ENCODE measurements around the gene CD86. TPM values are rescaled to one million over a fixed set of nuclear protein-coding genes. Genes with fewer than 3 reads are reported as not detected.
"Not testable (repeated sequence)": the region's sequence is repeated elsewhere in the genome, so short reads cannot be mapped to it uniquely, and the experiment has no call there.

The CD86 gene
- total and polyA plus RNA-seq, 8 donors: 1.6 to 17.6 (median 2.8) TPM

DNA sequence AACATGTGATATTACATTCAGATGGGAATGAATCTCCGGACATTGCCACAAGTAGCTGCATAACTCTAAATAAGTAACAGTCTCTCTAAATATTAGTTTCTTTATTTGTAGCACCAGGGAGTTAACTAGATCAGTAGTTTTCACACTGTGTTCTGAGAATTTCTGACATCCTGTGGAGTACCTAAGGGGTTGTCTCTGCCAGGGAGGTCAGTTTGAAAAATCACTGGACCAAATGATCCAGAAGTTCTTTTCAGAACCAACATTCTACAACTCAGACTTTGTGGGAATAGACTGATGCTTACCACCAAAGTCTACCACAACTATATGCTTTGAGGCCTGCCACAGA is 24.1 kb upstream of the CD86 start:
- ATAC-seq (no peak), DNase-seq (no peak)

GRCh38 chr3:122032531-122032930 is 22.6 kb upstream of the CD86 start:
- no peak for ATAC-seq
- H3K27me3 ChIP-seq: no peaks in the 10 kb centered on the region
- DNase-seq: no peak
- intact Hi-C loops (cut with DNase I): no loop called here
- H3K27ac ChIP-seq: no peak overlapping the region
- no peak overlapping the region for H3K4me3 ChIP-seq
- peaks cover 0 to 18% of the 10 kb centered on the region in 2 donors for H3K9me3 ChIP-seq
- no peaks in the 10 kb centered on the region for H3K36me3 ChIP-seq
- H3K4me1 ChIP-seq: no peaks in the 10 kb centered on the region
- no peak for TF ChIP-seq CTCF (IDR thresholded peaks at IDR 0.05)

More for the DNA sequence above, 24.1 kb upstream of the CD86 start:
- no peaks in the 10 kb centered on the region for H3K36me3 ChIP-seq
- peaks cover 0 to 4% of the 10 kb centered on the region in 2 donors for H3K9me3 ChIP-seq
- intact Hi-C loops (cut with DNase I): no loop called here
- H3K4me3 ChIP-seq: no peak overlapping the region
- H3K27me3 ChIP-seq: no peaks in the 10 kb centered on the region
- TF ChIP-seq CTCF (IDR thresholded peaks at IDR 0.05): no peak
- H3K4me1 ChIP-seq: no peaks in the 10 kb centered on the region
- no peak overlapping the region for H3K27ac ChIP-seq

- no peak overlapping the region for H3K27ac ChIP-seq
- H3K9me3 ChIP-seq: peaks cover 0 to 20% of the 10 kb centered on the region in 2 donors
- H3K4me3 ChIP-seq: no peak overlapping the region
- H3K36me3 ChIP-seq: no peaks in the 10 kb centered on the region
- no peaks in the 10 kb centered on the region for H3K4me1 ChIP-seq
- ATAC-seq (no peak), DNase-seq (no peak)
- intact Hi-C loops (cut with DNase I): no loop called here
- H3K27me3 ChIP-seq: no peaks in the 10 kb centered on the region
- TF ChIP-seq CTCF (IDR thresholded peaks at IDR 0.05): no peak
These were observed 22.1 kb upstream of the CD86 start for GRCh38 chr3:122033023-122033422.

DNA sequence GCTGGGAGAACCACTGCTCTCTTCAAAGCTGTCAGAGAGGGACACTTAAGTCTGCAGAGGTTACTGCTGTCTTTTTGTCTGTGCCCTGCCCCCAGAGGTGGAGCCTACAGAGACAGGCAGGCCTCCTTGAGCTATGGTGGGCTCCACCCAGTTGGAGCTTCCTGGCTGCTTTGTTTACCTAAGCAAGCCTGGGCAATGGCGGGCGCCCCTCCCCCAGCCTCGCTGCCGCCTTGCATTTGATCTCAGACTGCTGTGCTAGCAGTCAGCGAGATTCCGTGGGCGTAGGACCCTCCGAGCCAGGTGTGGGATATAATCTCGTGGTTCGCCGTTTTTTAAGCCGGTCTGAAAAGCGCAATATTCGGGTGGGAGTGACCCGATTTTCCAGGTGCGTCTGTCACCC is 7.9 kb upstream of the CD86 start:
- H3K4me1 ChIP-seq; H3K4me3 ChIP-seq; H3K27me3 ChIP-seq; intact Hi-C loops (cut with DNase I); DNase-seq; H3K27ac ChIP-seq; ATAC-seq; H3K9me3 ChIP-seq; H3K36me3 ChIP-seq: not testable (repeated sequence)

DNA sequence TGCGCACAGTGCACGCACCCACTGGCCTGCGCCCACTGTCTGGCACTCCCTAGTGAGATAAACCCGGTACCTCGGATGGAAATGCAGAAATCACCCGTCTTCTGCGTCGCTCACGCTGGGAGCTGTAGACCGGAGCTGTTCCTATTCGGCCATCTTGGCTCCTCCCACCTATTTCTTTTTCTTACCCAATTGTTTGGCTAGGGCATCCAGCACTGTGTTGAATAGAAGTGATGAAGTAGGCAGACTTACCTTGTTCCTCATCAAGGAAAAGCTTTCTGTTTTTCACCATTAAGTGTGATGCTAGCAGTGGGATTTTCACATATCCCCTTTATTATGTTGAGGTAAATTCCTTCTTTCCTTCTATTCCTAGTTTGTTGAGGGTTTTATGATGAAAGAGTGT is 7.4 kb upstream of the CD86 start:
- H3K27ac ChIP-seq; ATAC-seq; intact Hi-C loops (cut with DNase I); H3K4me1 ChIP-seq; H3K9me3 ChIP-seq; H3K36me3 ChIP-seq; H3K27me3 ChIP-seq; DNase-seq; H3K4me3 ChIP-seq: not testable (repeated sequence)

- DNase-seq (no peak), ATAC-seq (no peak)
- Histone ChIP-seq H3K4me3 (no peak overlapping the region), H3K27me3 (no peaks in the 10 kb centered on the region), H3K36me3 (no peaks in the 10 kb centered on the region), H3K4me1 (no peaks in the 10 kb centered on the region), H3K27ac (no peak overlapping the region), H3K9me3 (no peaks in the 10 kb centered on the region)
- intact Hi-C loops (cut with DNase I): no loop called here
- TF ChIP-seq CTCF (IDR thresholded peaks at IDR 0.05): no peak
These were observed 2.2 kb upstream of the CD86 start for GRCh38 chr3:122052968-122053367.

All from left lung (tissue), 10 donors.